Mesenteric fat pad (tissue), 1 donor: Measurements from ENCODE around the gene MFSD6. TPM values are rescaled to one million over a fixed set of nuclear protein-coding genes. Genes with fewer than 3 reads are reported as not detected.

ENCODE experiments used
- total RNA-seq: library from RNA; stranded (reverse); fragmentation: NEBNext Ultra II Directional; extraction: Animal tissue kit (Norgen Biotek cat#: 25700); gene quantifications from one replicate; pipeline ENCODE4 v1.2.1, GENCODE V29; 2021
- donor health status: DM: yes; HTN: yes; CAD: no.

MFSD6 gene
- total RNA-seq, 1 donor from 2014 or later = 18.1 TPM

Other genes with a start within 250 kb of the MFSD6 start
- gene HIBCH, start 88.5 kb upstream of the MFSD6 start, total RNA-seq = 39.3 TPM
- 27.6 TPM for gene INPP1, start 64.8 kb upstream of the MFSD6 start, total RNA-seq
- 6.5 TPM for gene NEMP2, start 126.4 kb downstream of the MFSD6 start, total RNA-seq
- 44.6 TPM for gene NAB1, start 240.7 kb downstream of the MFSD6 start, total RNA-seq